ENCODE data around the gene UST. TPM values are rescaled to one million over a fixed set of nuclear protein-coding genes. Genes with fewer than 3 reads are reported as not detected.

Gene UST
- total RNA-seq, 4 donors from 2014 or later, result 13.5 to 47.1 (median 33.0) TPM

- H3K4me1 ChIP-seq, result peaks cover 0 to 6% (median 0%) of the 10 kb centered on the region in 4 donors
- H3K4me3 ChIP-seq, result no peak overlapping the region
- no peaks in the 10 kb centered on the region for H3K27me3 ChIP-seq
- H3K36me3 ChIP-seq, result peaks cover 0 to 13% (median 0%) of the 10 kb centered on the region in 3 donors
- WGBS, 2 donors, result 56 to 58% methylated on average over 7 of the region's 7 CpGs
- no peaks in the 10 kb centered on the region for H3K9me3 ChIP-seq
- no peak overlapping the region for H3K27ac ChIP-seq
- DNase-seq (ENCODE audit: low spot score in 2 of 2), result no peak
- TF ChIP-seq POLR2A (IDR thresholded peaks at IDR 0.05) (no peak), EP300 (IDR thresholded peaks at IDR 0.05) (no peak)
- TF ChIP-seq, protein P1, sequence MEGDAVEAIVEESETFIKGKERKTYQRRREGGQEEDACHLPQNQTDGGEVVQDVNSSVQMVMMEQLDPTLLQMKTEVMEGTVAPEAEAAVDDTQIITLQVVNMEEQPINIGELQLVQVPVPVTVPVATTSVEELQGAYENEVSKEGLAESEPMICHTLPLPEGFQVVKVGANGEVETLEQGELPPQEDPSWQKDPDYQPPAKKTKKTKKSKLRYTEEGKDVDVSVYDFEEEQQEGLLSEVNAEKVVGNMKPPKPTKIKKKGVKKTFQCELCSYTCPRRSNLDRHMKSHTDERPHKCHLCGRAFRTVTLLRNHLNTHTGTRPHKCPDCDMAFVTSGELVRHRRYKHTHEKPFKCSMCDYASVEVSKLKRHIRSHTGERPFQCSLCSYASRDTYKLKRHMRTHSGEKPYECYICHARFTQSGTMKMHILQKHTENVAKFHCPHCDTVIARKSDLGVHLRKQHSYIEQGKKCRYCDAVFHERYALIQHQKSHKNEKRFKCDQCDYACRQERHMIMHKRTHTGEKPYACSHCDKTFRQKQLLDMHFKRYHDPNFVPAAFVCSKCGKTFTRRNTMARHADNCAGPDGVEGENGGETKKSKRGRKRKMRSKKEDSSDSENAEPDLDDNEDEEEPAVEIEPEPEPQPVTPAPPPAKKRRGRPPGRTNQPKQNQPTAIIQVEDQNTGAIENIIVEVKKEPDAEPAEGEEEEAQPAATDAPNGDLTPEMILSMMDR (IDR thresholded peaks at IDR 0.05), result no peak
These were observed 268.1 kb downstream of the UST start for GRCh38 chr6:149014631-149015534.

DNA sequence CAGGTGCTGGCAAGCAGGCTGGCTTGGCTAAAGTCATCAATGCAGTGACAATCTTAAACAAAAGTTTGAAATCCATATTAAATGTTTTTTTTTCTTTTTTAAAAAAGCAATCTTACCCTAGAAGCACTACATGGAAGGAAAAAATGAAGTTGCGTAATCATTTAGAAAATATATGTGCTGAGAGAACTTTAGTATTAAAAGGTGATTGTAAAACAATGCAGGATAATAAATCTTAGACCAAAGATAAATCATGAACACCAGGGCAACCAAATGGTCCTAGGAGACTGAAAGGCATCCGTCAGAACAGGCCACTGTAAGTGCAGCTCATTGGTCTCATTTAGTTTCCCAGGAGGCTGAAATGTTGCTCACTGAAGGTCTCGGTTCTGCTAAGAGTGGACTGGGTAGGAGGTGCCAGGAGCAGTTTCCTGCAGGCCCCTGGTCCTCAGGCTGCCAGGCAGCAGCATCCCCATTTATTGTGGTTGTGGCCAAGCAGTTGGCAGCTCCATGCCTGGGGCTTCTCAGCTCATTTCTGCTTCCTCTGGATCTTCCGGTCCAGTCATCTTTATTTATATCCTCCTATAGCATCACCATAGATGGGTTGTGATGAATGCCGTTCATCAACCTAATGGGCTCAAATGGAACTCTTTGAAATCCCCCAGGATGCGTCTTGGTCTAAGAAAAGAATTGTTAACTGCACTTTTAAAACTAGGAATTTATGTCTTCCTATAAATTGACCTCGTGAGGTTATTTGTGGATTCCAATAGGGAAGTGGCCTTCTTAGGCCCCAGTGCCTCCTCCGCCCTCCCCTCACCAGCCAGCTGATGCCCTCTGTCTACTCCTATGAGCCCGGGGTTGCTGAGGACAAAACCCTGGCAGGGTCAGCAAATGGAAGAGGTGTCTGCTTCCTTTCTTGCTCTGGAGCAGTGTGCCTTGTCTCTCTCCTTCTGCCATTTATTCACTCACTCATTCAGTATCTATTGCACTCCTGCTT is 269.0 kb downstream of the UST start:
- DNase-seq (ENCODE audit: low spot score in 2 of 2), result no peak
- Histone ChIP-seq H3K4me3 (no peak overlapping the region), H3K9me3 (no peaks in the 10 kb centered on the region), H3K27me3 (no peaks in the 10 kb centered on the region), H3K4me1 (peaks cover 0 to 10% (median 0%) of the 10 kb centered on the region in 4 donors), H3K27ac (no peak overlapping the region), H3K36me3 (peaks cover 0 to 18% (median 0%) of the 10 kb centered on the region in 3 donors)
- TF ChIP-seq POLR2A (IDR thresholded peaks at IDR 0.05), result no peak
- TF ChIP-seq EP300 (IDR thresholded peaks at IDR 0.05), result no peak
- TF ChIP-seq, protein P1 (IDR thresholded peaks at IDR 0.05), result no peak
- 74 to 75% methylated on average over 9 of the region's 9 CpGs for WGBS, 2 donors

DNA sequence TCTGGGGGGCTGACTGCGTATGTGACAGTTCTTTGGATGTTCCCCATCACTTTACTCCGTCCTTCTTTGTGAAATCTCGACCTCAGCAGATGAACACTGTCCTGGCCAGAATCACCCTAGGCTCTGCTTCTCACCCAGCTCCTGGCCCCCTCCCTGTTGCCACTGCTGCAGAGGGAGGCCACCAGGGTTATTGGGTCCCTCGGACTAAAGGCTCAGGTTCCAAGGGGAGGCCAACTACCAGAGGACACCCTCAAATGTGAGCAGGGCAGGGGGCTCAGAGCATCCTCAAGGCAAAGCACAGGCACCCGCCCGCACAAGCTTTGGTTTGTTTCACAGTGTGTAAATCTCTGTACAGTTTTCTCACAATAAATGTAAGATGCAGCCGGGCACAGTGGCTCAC is 269.9 kb downstream of the UST start:
- Histone ChIP-seq H3K9me3 (no peaks in the 10 kb centered on the region), H3K4me1 (peaks cover 0 to 10% (median 0%) of the 10 kb centered on the region in 4 donors), H3K36me3 (peaks cover 0 to 27% (median 0%) of the 10 kb centered on the region in 3 donors), H3K4me3 (no peak overlapping the region), H3K27me3 (no peaks in the 10 kb centered on the region), H3K27ac (no peak overlapping the region)
- TF ChIP-seq EP300 (IDR thresholded peaks at IDR 0.05), result no peak
- TF ChIP-seq, protein P1 (IDR thresholded peaks at IDR 0.05), result no peak
- no peak for DNase-seq (ENCODE audit: low spot score in 2 of 2)
- WGBS, 2 donors, result 93 to 95% methylated on average over 7 of the region's 7 CpGs

- Histone ChIP-seq H3K27ac (no peak overlapping the region), H3K36me3 (peaks cover 0 to 49% (median 0%) of the 10 kb centered on the region in 3 donors), H3K27me3 (no peaks in the 10 kb centered on the region), H3K4me1 (peaks cover 0 to 8% (median 0%) of the 10 kb centered on the region in 4 donors), H3K4me3 (no peak overlapping the region), H3K9me3 (no peaks in the 10 kb centered on the region)
- WGBS, 2 donors, result 90% methylated on average over 3 of the region's 3 CpGs
- no peak for TF ChIP-seq POLR2A (IDR thresholded peaks at IDR 0.05)
- TF ChIP-seq, protein P1 (IDR thresholded peaks at IDR 0.05), result no peak
- no peak for TF ChIP-seq EP300 (IDR thresholded peaks at IDR 0.05)
- DNase-seq (ENCODE audit: low spot score in 2 of 2), result no peak
These were observed 273.5 kb downstream of the UST start for GRCh38 chr6:149020319-149020718.
